Suprapubic skin (tissue), 4 donors: Measurements from ENCODE around the gene FRYL. TPM values are rescaled to one million over a fixed set of nuclear protein-coding genes. Genes with fewer than 3 reads are reported as not detected.
"Not testable (repeated sequence)": the region's sequence is repeated elsewhere in the genome, so short reads cannot be mapped to it uniquely, and the experiment has no call there.

Source experiments
- DNase-seq, 2 donors: peaks; one replicate each; pipeline ENCODE4 v3.0.0-alpha.2; 2019; ENCODE audit warnings: low spot score in 2 of 2
- H3K27ac ChIP-seq: fragments of 200-600 bp; sonication (generic); one replicate; pipeline ENCODE4 v1.5.1; 2019
- H3K27me3 ChIP-seq: fragments of 200-600 bp; sonication (generic); one replicate; pipeline ENCODE4 v1.5.1; 2019
- H3K36me3 ChIP-seq: fragments of 200-600 bp; sonication (generic); one replicate; pipeline ENCODE4 v1.5.1; 2019
- H3K4me1 ChIP-seq: fragments of 200-600 bp; sonication (generic); one replicate; pipeline ENCODE4 v1.5.1; 2019
- H3K4me3 ChIP-seq: fragments of 200-600 bp; sonication (generic); one replicate; pipeline ENCODE4 v1.5.1; 2019; ENCODE audit warnings: mild to moderate bottlenecking
- H3K9me3 ChIP-seq: fragments of 200-600 bp; sonication (generic); one replicate; pipeline ENCODE4 v1.5.1; 2019
- CTCF ChIP-seq, 2 donors: fragments of 200-600 bp in 1 of 2; fragments of 450-650 bp in 1 of 2; sonication (generic) in 1 of 2; IDR thresholded peaks; one replicate each; pipeline ENCODE4 v1.5.1; 2016 to 2019; ENCODE audit warnings: antibody characterized with exemption in 2 of 2, mild to moderate bottlenecking in 1 of 2, moderate library complexity in 1 of 2
- EP300 ChIP-seq: sonication (generic); formaldehyde crosslinking; IDR thresholded peaks from one replicate; pipeline ENCODE4 v1.6.1; 2017; ENCODE audit warnings: antibody characterized with exemption
- POLR2A ChIP-seq, 2 donors: fragments of 450-650 bp; IDR thresholded peaks; one replicate each; pipeline ENCODE4 v1.6.1; 2017; ENCODE audit warnings: antibody characterized with exemption in 2 of 2, mild to moderate bottlenecking in 2 of 2, moderate library complexity in 2 of 2
- POLR2AphosphoS5 ChIP-seq, 3 donors: sonication (generic); formaldehyde crosslinking; IDR thresholded peaks; one replicate each; pipeline ENCODE4 v1.6.1; 2017; ENCODE audit warnings: antibody characterized with exemption in 3 of 3
- WGBS: methylation state at CpG from one replicate; pipeline ENCODE4 v1.1.5; 2018; 5-methylcytosine and 5-hydroxymethylcytosine counted together
- total RNA-seq, 4 donors: library from RNA; depleted of rRNA; stranded (reverse); fragments of >200 nt; gene quantifications; one replicate each; pipeline ENCODE4 v1.1.0, GENCODE V29; 2016

Gene FRYL
- total RNA-seq, 4 donors from 2014 or later: 48.4 to 168 (median 73.5) TPM

- Histone ChIP-seq H3K27ac (no peak overlapping the region), H3K9me3 (no peaks in the 10 kb centered on the region), H3K27me3 (no peaks in the 10 kb centered on the region), H3K4me1 (peaks cover 3% of the 10 kb centered on the region), H3K4me3 (no peak overlapping the region), H3K36me3 (no peaks in the 10 kb centered on the region)
- no peak for TF ChIP-seq POLR2A (IDR thresholded peaks at IDR 0.05)
- TF ChIP-seq POLR2AphosphoS5 (IDR thresholded peaks at IDR 0.05): no peak
- no peak for TF ChIP-seq EP300
- no peak for TF ChIP-seq CTCF (IDR thresholded peaks at IDR 0.05)
- no peak for DNase-seq
These were observed 17.7 kb downstream of the FRYL start for GRCh38 chr4:48762408-48762807.

- H3K4me3 ChIP-seq: no peak overlapping the region
- TF ChIP-seq EP300 (no peak), POLR2AphosphoS5 (IDR thresholded peaks at IDR 0.05) (no peak), CTCF (IDR thresholded peaks at IDR 0.05) (no peak), POLR2A (IDR thresholded peaks at IDR 0.05) (no peak)
- no peaks in the 10 kb centered on the region for H3K27me3 ChIP-seq
- no peaks in the 10 kb centered on the region for H3K9me3 ChIP-seq
- no peak for DNase-seq
- H3K4me1 ChIP-seq: peaks cover 3% of the 10 kb centered on the region
- no peak overlapping the region for H3K27ac ChIP-seq
- 89% methylated on average over 3 of the region's 3 CpGs for WGBS
- no peaks in the 10 kb centered on the region for H3K36me3 ChIP-seq
These were observed 18.8 kb downstream of the FRYL start for GRCh38 chr4:48761286-48761685.

GRCh38 chr4:48758703-48759102, 21.4 kb downstream of the FRYL start:
- not testable (repeated sequence) for H3K36me3 ChIP-seq, H3K4me1 ChIP-seq, H3K27me3 ChIP-seq, H3K27ac ChIP-seq, DNase-seq, H3K4me3 ChIP-seq, H3K9me3 ChIP-seq
- 98% methylated on average over 5 of the region's 5 CpGs for WGBS

- Histone ChIP-seq H3K27ac (no peak overlapping the region), H3K27me3 (no peaks in the 10 kb centered on the region), H3K4me1 (peaks cover 10% of the 10 kb centered on the region), H3K9me3 (no peaks in the 10 kb centered on the region), H3K4me3 (no peak overlapping the region), H3K36me3 (no peaks in the 10 kb centered on the region)
- 98% methylated on average over 4 of the region's 4 CpGs for WGBS
- no peak for TF ChIP-seq POLR2A (IDR thresholded peaks at IDR 0.05)
- no peak for TF ChIP-seq CTCF (IDR thresholded peaks at IDR 0.05)
- TF ChIP-seq EP300: no peak
- TF ChIP-seq POLR2AphosphoS5 (IDR thresholded peaks at IDR 0.05): no peak
- no peak for DNase-seq
These were observed 23.3 kb downstream of the FRYL start for GRCh38 chr4:48756689-48757220.

GRCh38 chr4:48755281-48755680, 24.8 kb downstream of the FRYL start:
- Histone ChIP-seq H3K4me1 (peaks cover 13% of the 10 kb centered on the region), H3K27me3 (no peaks in the 10 kb centered on the region), H3K4me3 (no peak overlapping the region), H3K9me3 (no peaks in the 10 kb centered on the region), H3K36me3 (no peaks in the 10 kb centered on the region), H3K27ac (no peak overlapping the region)
- no peak for DNase-seq
- no peak for TF ChIP-seq EP300
- no peak for TF ChIP-seq CTCF (IDR thresholded peaks at IDR 0.05)
- TF ChIP-seq POLR2AphosphoS5 (IDR thresholded peaks at IDR 0.05): no peak
- WGBS: 60% methylated on average over 1 of the region's 1 CpG

- Histone ChIP-seq H3K27me3 (no peaks in the 10 kb centered on the region), H3K27ac (no peak overlapping the region), H3K9me3 (no peaks in the 10 kb centered on the region), H3K4me3 (no peak overlapping the region), H3K4me1 (peaks cover 13% of the 10 kb centered on the region), H3K36me3 (no peaks in the 10 kb centered on the region)
- DNase-seq: no peak
- TF ChIP-seq EP300 (no peak), POLR2AphosphoS5 (IDR thresholded peaks at IDR 0.05) (no peak), CTCF (IDR thresholded peaks at IDR 0.05) (no peak), POLR2A (IDR thresholded peaks at IDR 0.05) (no peak)
- 80% methylated on average over 1 of the region's 1 CpG for WGBS
These were observed 26.9 kb downstream of the FRYL start for GRCh38 chr4:48753159-48753558.
